ENCODE data around the gene EIF4G2.
"Not testable (repeated sequence)": the region's sequence is repeated elsewhere in the genome, so short reads cannot be mapped to it uniquely, and the experiment has no call there.

The EIF4G2 gene

GRCh38 chr11:10823152-10823579, 14.4 kb upstream of the EIF4G2 start:
- DNase-seq (ENCODE audit: extremely low spot score) = no peak
- TF ChIP-seq PKNOX1 (IDR thresholded peaks at IDR 0.05) = no peak
- TF ChIP-seq CTBP1 (IDR thresholded peaks at IDR 0.05; ENCODE audit: borderline replicate concordance) = no peak
- TF ChIP-seq FOXM1 (IDR thresholded peaks at IDR 0.05; ENCODE audit: borderline replicate concordance) = no peak
- no peak for TF ChIP-seq SUZ12 (IDR thresholded peaks at IDR 0.05)
- no peak for TF ChIP-seq FOXA1 (IDR thresholded peaks at IDR 0.05)
- no peak for TF ChIP-seq SP1 (IDR thresholded peaks at IDR 0.05)
- TF ChIP-seq ZNF384 (IDR thresholded peaks at IDR 0.05) = no peak
- no peak for TF ChIP-seq NFRKB (IDR thresholded peaks at IDR 0.05)
- TF ChIP-seq FOXK2 (IDR thresholded peaks at IDR 0.05) = no peak
- no peak for TF ChIP-seq ARNT (IDR thresholded peaks at IDR 0.05)
- no peak for TF ChIP-seq ELF4 (IDR thresholded peaks at IDR 0.05)
- TF ChIP-seq HDGF (IDR thresholded peaks at IDR 0.05; ENCODE audit: borderline replicate concordance) = no peak
- no peak for TF ChIP-seq TARDBP (IDR thresholded peaks at IDR 0.05)
- TF ChIP-seq LEF1 (IDR thresholded peaks at IDR 0.05; ENCODE audit: borderline replicate concordance) = no peak
- no peak for TF ChIP-seq BHLHE40 (IDR thresholded peaks at IDR 0.05; ENCODE audit: borderline replicate concordance)
- no peak for TF ChIP-seq L3MBTL2 (conservative IDR thresholded peaks at IDR 0.05)
- CTCF ChIA-PET = no interaction called here
- POLR2A ChIA-PET = interaction anchor here (1.2 kb wide), 1 partner anchor 14 kb away, joined by 4 read pairs; the partner anchor contains the start of gene EIF4G2

- POLR2A ChIA-PET = interaction anchor here (1.2 kb wide), 1 partner anchor 14 kb away, joined by 4 read pairs; the partner anchor contains the start of gene EIF4G2
- DNase-seq (ENCODE audit: extremely low spot score); CTCF ChIA-PET: not testable (repeated sequence)
Measured at GRCh38 chr11:10822491-10822890, 13.8 kb upstream of the EIF4G2 start.

GRCh38 chr11:10818594-10818993, 9.9 kb upstream of the EIF4G2 start:
- no peak for DNase-seq (ENCODE audit: extremely low spot score)
- ChIA-PET POLR2A (interaction anchor here (3.6 kb wide), 1 partner anchor 10 kb away, joined by 19 read pairs; the partner anchor contains the start of gene EIF4G2), CTCF (no interaction called here)
- no peak for TF ChIP-seq LEF1 (IDR thresholded peaks at IDR 0.05; ENCODE audit: borderline replicate concordance)
- no peak for TF ChIP-seq SP1 (IDR thresholded peaks at IDR 0.05)
- no peak for TF ChIP-seq ARNT (IDR thresholded peaks at IDR 0.05)
- no peak for TF ChIP-seq SUZ12 (IDR thresholded peaks at IDR 0.05)
- TF ChIP-seq HDGF (IDR thresholded peaks at IDR 0.05; ENCODE audit: borderline replicate concordance) = no peak
- TF ChIP-seq L3MBTL2 (conservative IDR thresholded peaks at IDR 0.05) = no peak
- TF ChIP-seq BHLHE40 (IDR thresholded peaks at IDR 0.05; ENCODE audit: borderline replicate concordance) = no peak
- no peak for TF ChIP-seq FOXA1 (IDR thresholded peaks at IDR 0.05)
- TF ChIP-seq PKNOX1 (IDR thresholded peaks at IDR 0.05) = no peak
- TF ChIP-seq ELF4 (IDR thresholded peaks at IDR 0.05) = no peak
- no peak for TF ChIP-seq FOXM1 (IDR thresholded peaks at IDR 0.05; ENCODE audit: borderline replicate concordance)
- TF ChIP-seq TARDBP (IDR thresholded peaks at IDR 0.05) = no peak
- no peak for TF ChIP-seq ZNF384 (IDR thresholded peaks at IDR 0.05)
- no peak for TF ChIP-seq CTBP1 (IDR thresholded peaks at IDR 0.05; ENCODE audit: borderline replicate concordance)
- TF ChIP-seq FOXK2 (IDR thresholded peaks at IDR 0.05) = no peak
- no peak for TF ChIP-seq NFRKB (IDR thresholded peaks at IDR 0.05)

- ChIA-PET CTCF (no interaction called here), POLR2A (no interaction called here)
- DNase-seq (ENCODE audit: extremely low spot score) = no peak
- no peak for TF ChIP-seq HDGF (IDR thresholded peaks at IDR 0.05; ENCODE audit: borderline replicate concordance)
- no peak for TF ChIP-seq SUZ12 (IDR thresholded peaks at IDR 0.05)
- TF ChIP-seq FOXK2 (IDR thresholded peaks at IDR 0.05) = no peak
- TF ChIP-seq ELF4 (IDR thresholded peaks at IDR 0.05) = no peak
- TF ChIP-seq FOXA1 (IDR thresholded peaks at IDR 0.05) = no peak
- no peak for TF ChIP-seq CTBP1 (IDR thresholded peaks at IDR 0.05; ENCODE audit: borderline replicate concordance)
- no peak for TF ChIP-seq ARNT (IDR thresholded peaks at IDR 0.05)
Measured at GRCh38 chr11:10813945-10814344, 5.2 kb upstream of the EIF4G2 start.

- ChIA-PET CTCF (interaction anchor here (0.5 to 0.7 kb wide), 3 partner anchors 26 to 884 kb away, joined by 3 read pairs; no protein-coding TSS in a partner anchor), POLR2A (interaction anchor here (0.6 to 4.1 kb wide), 50 partner anchors 7 to 1009 kb away, joined by 3 to 63 read pairs (median 6); partner anchors contain the start of genes CTR9 and ZBED5)
- no peak for DNase-seq (ENCODE audit: extremely low spot score)
- peak; percentile 79 for TF ChIP-seq L3MBTL2 (conservative IDR thresholded peaks at IDR 0.05)
- TF ChIP-seq FOXM1 (IDR thresholded peaks at IDR 0.05; ENCODE audit: borderline replicate concordance) = no peak
Measured at GRCh38 chr11:10809373-10810160, 841 bp upstream of the EIF4G2 start.

GRCh38 chr11:10808235-10808552, 532 bp downstream of the EIF4G2 start:
- POLR2A ChIA-PET = interaction anchor here (0.7 to 4.1 kb wide), 24 partner anchors 9 to 1011 kb away, joined by 3 to 63 read pairs (median 10); partner anchors contain the start of genes CTR9 and ZBED5
- TF ChIP-seq LEF1 (IDR thresholded peaks at IDR 0.05; ENCODE audit: borderline replicate concordance) (no peak), FOXM1 (IDR thresholded peaks at IDR 0.05; ENCODE audit: borderline replicate concordance) (no peak), ZNF384 (IDR thresholded peaks at IDR 0.05) (no peak), TARDBP (IDR thresholded peaks at IDR 0.05) (no peak), BHLHE40 (IDR thresholded peaks at IDR 0.05; ENCODE audit: borderline replicate concordance) (no peak), NFRKB (IDR thresholded peaks at IDR 0.05) (no peak), ELF4 (IDR thresholded peaks at IDR 0.05) (no peak), HDGF (IDR thresholded peaks at IDR 0.05; ENCODE audit: borderline replicate concordance) (no peak), ARNT (IDR thresholded peaks at IDR 0.05) (no peak), PKNOX1 (IDR thresholded peaks at IDR 0.05) (no peak)
- no peak for DNase-seq (ENCODE audit: extremely low spot score)
- CTCF ChIA-PET = interaction anchor here (0.6 kb wide), 1 partner anchor 494 kb away, joined by 3 read pairs; no protein-coding TSS in a partner anchor

All from HEK293T (cell line).